ENCODE results near the gene ANTXRL. TPM values are rescaled to one million over a fixed set of nuclear protein-coding genes. Genes with fewer than 3 reads are reported as not detected.
A peak's percentile ranks its signal among the peaks of the same experiment; 100 is the strongest.

The ANTXRL gene
- total RNA-seq, 2 experiments from 2014 or later, result 0.95 TPM; not detected in 1

- CTCF ChIA-PET (ENCODE audit: unreplicated experiment), result no interaction called here
- POLR2A ChIA-PET, result interaction anchor here (0.7 to 2.4 kb wide), 4 partner anchors 8 to 19 kb away, joined by 3 to 10 read pairs (median 6); no protein-coding TSS in a partner anchor
Measured at GRCh38 chr10:46285300-46285699, 1.5 kb upstream of the ANTXRL start.

GRCh38 chr10:46285966-46286620 is 704 bp upstream of the ANTXRL start:
- no peak for DNase-seq (ENCODE audit: low spot score)
- ChIA-PET POLR2A (interaction anchor here (1.0 to 2.4 kb wide), 2 partner anchors 13 to 17 kb away, joined by 5 to 10 read pairs; no protein-coding TSS in a partner anchor), CTCF (ENCODE audit: unreplicated experiment) (interaction anchor here (0.6 kb wide), 1 partner anchor 192 kb away, joined by 14 read pairs; no protein-coding TSS in a partner anchor)
- H3K27ac ChIP-seq (ENCODE audit: low read depth, low read length, poor library complexity, severe bottlenecking), result no peak overlapping the region
- no peaks in the 10 kb centered on the region for H4K20me1 ChIP-seq (ENCODE audit: insufficient read depth, low read length)
- no peaks in the 10 kb centered on the region for H3K79me2 ChIP-seq (ENCODE audit: insufficient read depth, low read depth, low read length)
- no peak overlapping the region for H2AFZ ChIP-seq (ENCODE audit: low read length)
- no TSS peak for BruUV-seq (replicated peaks)
- H3K9me2 ChIP-seq (ENCODE audit: insufficient read depth, low read length), result no peaks in the 10 kb centered on the region
- TF ChIP-seq EZH2phosphoT487 (IDR thresholded peaks at IDR 0.05; ENCODE audit: borderline replicate concordance, low read depth, low read length), result no peak
- TF ChIP-seq, protein P1, sequence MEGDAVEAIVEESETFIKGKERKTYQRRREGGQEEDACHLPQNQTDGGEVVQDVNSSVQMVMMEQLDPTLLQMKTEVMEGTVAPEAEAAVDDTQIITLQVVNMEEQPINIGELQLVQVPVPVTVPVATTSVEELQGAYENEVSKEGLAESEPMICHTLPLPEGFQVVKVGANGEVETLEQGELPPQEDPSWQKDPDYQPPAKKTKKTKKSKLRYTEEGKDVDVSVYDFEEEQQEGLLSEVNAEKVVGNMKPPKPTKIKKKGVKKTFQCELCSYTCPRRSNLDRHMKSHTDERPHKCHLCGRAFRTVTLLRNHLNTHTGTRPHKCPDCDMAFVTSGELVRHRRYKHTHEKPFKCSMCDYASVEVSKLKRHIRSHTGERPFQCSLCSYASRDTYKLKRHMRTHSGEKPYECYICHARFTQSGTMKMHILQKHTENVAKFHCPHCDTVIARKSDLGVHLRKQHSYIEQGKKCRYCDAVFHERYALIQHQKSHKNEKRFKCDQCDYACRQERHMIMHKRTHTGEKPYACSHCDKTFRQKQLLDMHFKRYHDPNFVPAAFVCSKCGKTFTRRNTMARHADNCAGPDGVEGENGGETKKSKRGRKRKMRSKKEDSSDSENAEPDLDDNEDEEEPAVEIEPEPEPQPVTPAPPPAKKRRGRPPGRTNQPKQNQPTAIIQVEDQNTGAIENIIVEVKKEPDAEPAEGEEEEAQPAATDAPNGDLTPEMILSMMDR (conservative IDR thresholded peaks at IDR 0.05; ENCODE audit: low read length), result no peak
- no peak overlapping the region for H3K4me3 ChIP-seq (ENCODE audit: low read depth, low read length, poor library complexity, severe bottlenecking)
- H3K36me3 ChIP-seq (ENCODE audit: insufficient read depth, low read length), result no peaks in the 10 kb centered on the region
- no peaks in the 10 kb centered on the region for H3K9me3 ChIP-seq (ENCODE audit: low read length)
- H3K4me2 ChIP-seq (ENCODE audit: low read length), result peak overlapping the region; percentile 84; the same call in 1 of the 2 replicates
- H3K4me1 ChIP-seq (ENCODE audit: insufficient read depth, low read length, poor library complexity, severe bottlenecking), result peaks cover 27% of the 10 kb centered on the region
- intact Hi-C loops (cut with micrococcal nuclease; ENCODE audit: unreplicated experiment), result no loop called here

More at GRCh38 chr10:46285300-46285699, 1.5 kb upstream of the ANTXRL start:
- DNase-seq (ENCODE audit: low spot score), result no peak
- Histone ChIP-seq H3K4me3 (ENCODE audit: low read depth, low read length, poor library complexity, severe bottlenecking) (peak overlapping the region; percentile 71), H4K20me1 (ENCODE audit: insufficient read depth, low read length) (no peaks in the 10 kb centered on the region), H3K36me3 (ENCODE audit: insufficient read depth, low read length) (no peaks in the 10 kb centered on the region), H3K27ac (ENCODE audit: low read depth, low read length, poor library complexity, severe bottlenecking) (peak overlapping the region; percentile 39), H3K4me1 (ENCODE audit: insufficient read depth, low read length, poor library complexity, severe bottlenecking) (peaks cover 27% of the 10 kb centered on the region), H2AFZ (ENCODE audit: low read length) (peak overlapping the region; percentile 83), H3K79me2 (ENCODE audit: insufficient read depth, low read depth, low read length) (no peaks in the 10 kb centered on the region), H3K9me2 (ENCODE audit: insufficient read depth, low read length) (no peaks in the 10 kb centered on the region), H3K9me3 (ENCODE audit: low read length) (no peaks in the 10 kb centered on the region), H3K4me2 (ENCODE audit: low read length) (peak overlapping the region; percentile 84)
- intact Hi-C loops (cut with micrococcal nuclease; ENCODE audit: unreplicated experiment), result no loop called here
- no TSS peak for BruUV-seq (replicated peaks)
- TF ChIP-seq EZH2phosphoT487 (IDR thresholded peaks at IDR 0.05; ENCODE audit: borderline replicate concordance, low read depth, low read length), result no peak
- TF ChIP-seq, protein P1 (conservative IDR thresholded peaks at IDR 0.05; ENCODE audit: low read length), result no peak
